SK-N-MC (cell line): Measurements from ENCODE around the gene NRROS.

Source experiments
- EZH2 ChIP-seq: fragments of 200-600 bp; sonication (generic); IDR thresholded peaks from one replicate; pipeline ENCODE4 v1.6.1; 2017; ENCODE audit warnings: antibody characterized with exemption
- POLR2AphosphoS5 ChIP-seq: IDR thresholded peaks from 2 replicates; pipeline ENCODE4 v1.6.1; 2012; ENCODE audit warnings: mild to moderate bottlenecking, low read depth, low read length, borderline replicate concordance

DNA sequence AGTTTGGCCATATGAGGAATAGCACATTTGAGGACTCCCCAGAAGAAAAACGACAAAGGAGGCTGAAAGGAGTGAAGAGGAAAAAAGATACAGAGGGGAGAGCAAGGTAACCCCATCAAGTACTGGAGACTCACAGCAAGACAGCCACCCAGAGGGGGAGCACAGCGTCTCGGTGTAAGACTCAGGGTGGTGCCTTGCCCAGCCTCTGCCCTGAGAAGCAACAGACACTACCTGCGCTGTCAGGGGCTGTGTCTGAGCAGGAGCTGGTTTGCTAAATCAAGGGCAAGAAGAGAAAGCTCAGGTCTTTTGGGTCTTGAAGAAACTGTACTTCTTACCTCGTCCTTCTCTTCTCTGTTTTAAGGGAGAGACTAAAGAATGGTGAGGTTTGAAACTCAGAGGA, 43.1 kb upstream of the NRROS start:
- TF ChIP-seq EZH2 (no peak), POLR2AphosphoS5 (no peak)
